GM23338 (cell line): ENCODE results near the gene TMEM200C. TPM values are rescaled to one million over a fixed set of nuclear protein-coding genes. Genes with fewer than 3 reads are reported as not detected.

ENCODE experiments used
- ATAC-seq: fragments of 200-7000 bp; cut with Tn5 transposase; 3 replicates; pipeline ENCODE4 v1.9.1; 2020
- DNase-seq: peaks from one replicate; pipeline ENCODE4 v3.0.0-alpha.2; 2015; ENCODE audit warnings: low spot score
- H2AFZ ChIP-seq: fragments of 200-600 bp; sonication (generic); 2 replicates; pipeline ENCODE4 v1.8.0; 2016; ENCODE audit warnings: antibody characterized with exemption, mild to moderate bottlenecking, moderate library complexity
- H3F3A ChIP-seq: fragments of 200-600 bp; sonication (generic); replicated peaks from 2 replicates; pipeline ENCODE4 v1.8.0; 2017; ENCODE audit warnings: antibody characterized with exemption, mixed run types, low read depth
- H3K27ac ChIP-seq: fragments of 200-600 bp; sonication (generic); 2 replicates; pipeline ENCODE4 v1.6.1; 2016; ENCODE audit warnings: low read depth
- H3K27me3 ChIP-seq: fragments of 200-600 bp; sonication (generic); 2 replicates; pipeline ENCODE4 v1.8.0; 2016; ENCODE audit warnings: mild to moderate bottlenecking, mixed run types, moderate library complexity; ENCODE audit not compliant: insufficient read depth
- H3K36me3 ChIP-seq: fragments of 200-600 bp; sonication (generic); 2 replicates; pipeline ENCODE4 v1.8.0; 2016; ENCODE audit warnings: mild to moderate bottlenecking; ENCODE audit not compliant: insufficient read depth
- H3K4me1 ChIP-seq: fragments of 200-600 bp; sonication (generic); 2 replicates; pipeline ENCODE4 v1.8.0; 2016; ENCODE audit warnings: mild to moderate bottlenecking, moderate library complexity; ENCODE audit not compliant: insufficient read depth
- H3K4me2 ChIP-seq: fragments of 200-600 bp; sonication (generic); 2 replicates; pipeline ENCODE4 v1.7.1; 2017; ENCODE audit warnings: mixed run types
- H3K4me3 ChIP-seq: fragments of 200-600 bp; sonication (generic); 2 replicates; pipeline ENCODE4 v1.6.1; 2016; ENCODE audit warnings: mixed run types
- H3K79me2 ChIP-seq: fragments of 200-600 bp; sonication (generic); replicated peaks from 2 replicates; pipeline ENCODE4 v1.8.0; 2017; ENCODE audit warnings: mild to moderate bottlenecking; ENCODE audit not compliant: insufficient read depth
- H3K9me2 ChIP-seq: fragments of 200-600 bp; sonication (generic); 2 replicates; pipeline ENCODE4 v1.8.0; 2017; ENCODE audit not compliant: insufficient read depth
- H4K20me1 ChIP-seq: fragments of 200-600 bp; sonication (generic); replicated peaks from 2 replicates; pipeline ENCODE4 v1.8.0; 2017; ENCODE audit warnings: mild to moderate bottlenecking; ENCODE audit not compliant: insufficient read depth
- H3K27ac Mint-ChIP-seq: 2 replicates; pipeline ENCODE4 v1.8.0; 2020; ENCODE audit warnings: inconsistent platforms, mild to moderate bottlenecking, moderate library complexity, mixed read lengths
- H3K27me3 Mint-ChIP-seq: 3 replicates; pipeline ENCODE4 v1.8.0; 2022; ENCODE audit warnings: low read depth, mild to moderate bottlenecking, moderate library complexity, mixed read lengths, inconsistent platforms; ENCODE audit not compliant: insufficient read depth, poor library complexity
- H3K36me3 Mint-ChIP-seq: 3 replicates; pipeline ENCODE4 v1.8.0; 2021; ENCODE audit warnings: low read depth, mild to moderate bottlenecking, inconsistent platforms, moderate library complexity, mixed read lengths
- H3K4me1 Mint-ChIP-seq: 3 replicates; pipeline ENCODE4 v1.8.0; 2020; ENCODE audit warnings: mild to moderate bottlenecking, inconsistent platforms, mixed read lengths
- H3K4me3 Mint-ChIP-seq: 3 replicates; pipeline ENCODE4 v1.8.0; 2021; ENCODE audit warnings: moderate library complexity, mild to moderate bottlenecking, inconsistent platforms, mixed read lengths
- H3K9me3 Mint-ChIP-seq: 3 replicates; pipeline ENCODE4 v1.8.0; 2020; ENCODE audit warnings: moderate library complexity, mild to moderate bottlenecking, inconsistent platforms, mixed read lengths
- CREB1 ChIP-seq: fragments of 250-450 bp; sonication (Bioruptor Pico); IDR thresholded peaks from 2 replicates; pipeline ENCODE4 v1.5.0; 2020; ENCODE audit warnings: low read depth, mild to moderate bottlenecking, moderate library complexity
- ETS1 ChIP-seq: IDR thresholded peaks from 2 replicates; pipeline ENCODE4 v1.6.1; 2016; ENCODE audit warnings: antibody characterized with exemption
- EZH2 ChIP-seq: fragments of 200-600 bp; sonication (generic); IDR thresholded peaks from one replicate; pipeline ENCODE4 v1.8.0; 2017; ENCODE audit warnings: antibody characterized with exemption, mild to moderate bottlenecking, low read depth; ENCODE audit not compliant: unreplicated experiment
- EZH2phosphoT487 ChIP-seq: fragments of 200-600 bp; sonication (generic); IDR thresholded peaks from one replicate; pipeline ENCODE4 v1.8.1; 2018; ENCODE audit warnings: antibody characterized with exemption; ENCODE audit not compliant: unreplicated experiment
- JUNB ChIP-seq: IDR thresholded peaks from one replicate; pipeline ENCODE4 v1.6.1; 2016; ENCODE audit warnings: antibody characterized with exemption; ENCODE audit not compliant: unreplicated experiment
- NANOG ChIP-seq: IDR thresholded peaks from 2 replicates; pipeline ENCODE4 v1.6.1; 2016; ENCODE audit warnings: antibody characterized with exemption, borderline replicate concordance
- POLR2AphosphoS5 ChIP-seq: IDR thresholded peaks from 2 replicates; pipeline ENCODE4 v1.6.1; 2016; ENCODE audit warnings: antibody characterized with exemption, low read depth
- REST ChIP-seq: IDR thresholded peaks from one replicate; pipeline ENCODE4 v1.6.1; 2018; ENCODE audit warnings: antibody characterized with exemption; ENCODE audit not compliant: unreplicated experiment
- STAT1 ChIP-seq: IDR thresholded peaks from one replicate; pipeline ENCODE4 v1.6.1; 2016; ENCODE audit warnings: antibody characterized with exemption; ENCODE audit not compliant: unreplicated experiment
- ZNF114 ChIP-seq: fragments of 250-450 bp; sonication (Bioruptor Pico); IDR thresholded peaks from 2 replicates; pipeline ENCODE4 v1.5.0; 2020; ENCODE audit warnings: mild to moderate bottlenecking, moderate library complexity
- ZNF331 ChIP-seq: fragments of 250-450 bp; sonication (Bioruptor Pico); IDR thresholded peaks from 2 replicates; pipeline ENCODE4 v1.5.0; 2020; ENCODE audit warnings: low read depth, mild to moderate bottlenecking, moderate library complexity
- ZNF462 ChIP-seq: fragments of 250-450 bp; sonication (Bioruptor Pico); IDR thresholded peaks from 2 replicates; pipeline ENCODE4 v1.5.0; 2020; ENCODE audit warnings: mild to moderate bottlenecking, moderate library complexity
- polyA plus RNA-seq: library from polyadenylated mRNA; unstranded; fragments of >200 nt; fragmentation: Nextera tagmentation; extraction: Ambion mirVana; gene quantifications from 2 replicates; pipeline ENCODE4 v1.2.1, GENCODE V29; 2016
- total RNA-seq: library from RNA; depleted of rRNA; stranded (reverse); fragments of >200 nt; shearing (Covaris generic); gene quantifications from 2 replicates; pipeline ENCODE4 v1.2.3, GENCODE V29; 2014
- TF ChIP-seq, protein P1 (sequence below), 2 experiments: fragments of 200-600 bp in 1 of 2; sonication (generic) in 1 of 2; conservative IDR thresholded peaks; 2 replicates each; pipeline versions ENCODE4 v1.5.1 to v1.6.1; 2016 to 2017; ENCODE audit warnings: antibody characterized with exemption in 2 of 2, low read depth in 2 of 2, mild to moderate bottlenecking in 2 of 2, moderate library complexity in 1 of 2

The TMEM200C gene
- total and polyA plus RNA-seq, 2 experiments from 2014 or later = 0.53 to 6.1 TPM

DNA sequence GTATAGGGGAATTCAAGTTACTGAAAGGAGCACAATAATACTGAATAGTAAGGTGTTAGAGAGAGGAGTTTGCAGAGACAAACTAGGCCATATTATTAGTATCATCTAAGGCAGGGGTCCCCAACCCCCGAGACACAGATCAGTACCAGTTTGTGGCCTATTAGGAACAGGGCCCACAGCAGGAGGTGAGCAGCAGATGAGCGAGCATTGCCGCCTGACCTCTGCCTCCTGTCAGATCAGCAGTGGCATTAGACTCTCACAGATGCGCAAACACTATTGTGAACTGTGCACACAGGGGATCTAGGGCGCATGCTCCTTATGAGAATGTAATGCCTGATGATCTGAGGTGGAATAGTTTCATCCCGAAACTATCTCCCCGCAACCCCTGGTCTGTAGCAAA, 41.8 kb upstream of the TMEM200C start:
- Histone ChIP-seq H3K79me2 (no peaks in the 10 kb centered on the region), H3K4me1 (peaks cover 11% of the 10 kb centered on the region; the same call in 1 of the 2 replicates), H3K27ac (no peak overlapping the region), H3K4me3 (no peak overlapping the region), H2AFZ (peak overlapping the region; percentile 69; the same call in 1 of the 2 replicates), H4K20me1 (no peaks in the 10 kb centered on the region), H3K27me3 (no peaks in the 10 kb centered on the region), H3F3A (no peaks in the 10 kb centered on the region), H3K4me2 (no peak overlapping the region), H3K36me3 (no peaks in the 10 kb centered on the region), H3K9me2 (peaks cover 9% of the 10 kb centered on the region; the same call in 1 of the 2 replicates)
- TF ChIP-seq EZH2phosphoT487 (no peak), POLR2AphosphoS5 (no peak), ZNF114 (no peak), CREB1 (CRISPR knock-in tag) (no peak), ZNF462 (CRISPR knock-in tag) (no peak), STAT1 (no peak), EZH2 (no peak), JUNB (no peak), NANOG (no peak), ZNF331 (CRISPR knock-in tag) (no peak), REST (no peak), ETS1 (no peak)
- TF ChIP-seq, protein P1, sequence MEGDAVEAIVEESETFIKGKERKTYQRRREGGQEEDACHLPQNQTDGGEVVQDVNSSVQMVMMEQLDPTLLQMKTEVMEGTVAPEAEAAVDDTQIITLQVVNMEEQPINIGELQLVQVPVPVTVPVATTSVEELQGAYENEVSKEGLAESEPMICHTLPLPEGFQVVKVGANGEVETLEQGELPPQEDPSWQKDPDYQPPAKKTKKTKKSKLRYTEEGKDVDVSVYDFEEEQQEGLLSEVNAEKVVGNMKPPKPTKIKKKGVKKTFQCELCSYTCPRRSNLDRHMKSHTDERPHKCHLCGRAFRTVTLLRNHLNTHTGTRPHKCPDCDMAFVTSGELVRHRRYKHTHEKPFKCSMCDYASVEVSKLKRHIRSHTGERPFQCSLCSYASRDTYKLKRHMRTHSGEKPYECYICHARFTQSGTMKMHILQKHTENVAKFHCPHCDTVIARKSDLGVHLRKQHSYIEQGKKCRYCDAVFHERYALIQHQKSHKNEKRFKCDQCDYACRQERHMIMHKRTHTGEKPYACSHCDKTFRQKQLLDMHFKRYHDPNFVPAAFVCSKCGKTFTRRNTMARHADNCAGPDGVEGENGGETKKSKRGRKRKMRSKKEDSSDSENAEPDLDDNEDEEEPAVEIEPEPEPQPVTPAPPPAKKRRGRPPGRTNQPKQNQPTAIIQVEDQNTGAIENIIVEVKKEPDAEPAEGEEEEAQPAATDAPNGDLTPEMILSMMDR (conservative IDR thresholded peaks at IDR 0.05; ENCODE audit: low read depth in 2 of 2) = no peak
- Mint-ChIP-seq H3K27ac (no peak overlapping the region), H3K4me1 (peaks cover 17% of the 10 kb centered on the region), H3K36me3 (no peaks in the 10 kb centered on the region), H3K27me3 (peaks cover 7% of the 10 kb centered on the region), H3K4me3 (no peak overlapping the region), H3K9me3 (no peaks in the 10 kb centered on the region)
- DNase-seq (no peak), ATAC-seq (no peak)
